Measurements from ENCODE around the gene MR1. TPM values are rescaled to one million over a fixed set of nuclear protein-coding genes. Genes with fewer than 3 reads are reported as not detected.
A peak's percentile ranks its signal among the peaks of the same experiment; 100 is the strongest.

Gene MR1
- total and polyA plus RNA-seq, 2 of the 13 experiments (the other 11 are each of a cell fraction or from before 2014, with no cell fraction given), result 7.7 to 10.4 TPM

DNA sequence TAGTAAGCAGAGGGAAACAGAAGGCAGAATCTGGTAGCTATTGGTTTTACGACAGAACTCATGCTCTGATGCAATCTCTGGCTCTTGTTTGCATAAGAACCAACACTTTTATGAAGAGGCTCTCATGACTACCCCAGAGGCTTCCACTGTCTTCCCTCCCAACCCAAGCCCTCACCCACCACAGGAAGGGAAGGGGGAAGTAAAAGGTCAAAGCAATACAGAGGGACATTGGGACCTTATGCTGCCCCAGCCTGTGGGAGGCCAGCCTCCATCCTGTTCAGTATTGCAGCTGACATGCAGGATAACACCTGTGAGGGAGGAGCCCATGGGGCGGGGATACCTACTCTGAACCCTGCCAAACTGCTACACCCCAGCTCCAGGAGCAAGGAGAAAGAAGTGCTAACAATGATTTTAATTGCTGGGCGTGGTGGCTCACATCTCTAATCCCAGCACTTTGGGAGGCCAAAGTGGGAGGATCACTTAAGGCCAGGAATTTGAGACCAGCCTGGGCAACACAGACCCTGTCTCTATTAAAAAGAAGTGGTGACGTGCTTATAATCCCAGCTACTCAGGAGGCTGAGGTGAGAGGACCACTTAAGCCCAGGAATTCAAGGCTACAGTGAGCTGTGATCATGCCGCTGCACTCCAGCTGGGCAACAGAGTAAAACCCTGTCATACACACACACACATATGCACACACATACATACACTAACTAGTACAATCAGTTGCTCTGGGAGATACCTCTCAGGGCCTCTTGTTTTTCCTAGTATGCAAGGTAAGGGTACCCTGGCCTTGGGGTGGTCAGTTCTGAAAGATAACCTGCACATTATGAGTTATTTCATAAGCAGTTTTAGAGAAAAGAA, 9.5 kb downstream of the MR1 start (continued):
- TF ChIP-seq TCF7L2 (IDR thresholded peaks at IDR 0.05; ENCODE audit: low read depth, low read length) (no peak), KDM2A (CRISPR knock-in tag; IDR thresholded peaks at IDR 0.05; ENCODE audit: borderline replicate concordance, low read depth) (peak; percentile 19; the same call in 1 of the 2 replicates), NFE2L1 (CRISPR knock-in tag; IDR thresholded peaks at IDR 0.05; ENCODE audit: borderline replicate concordance) (no peak), AHR (CRISPR knock-in tag; IDR thresholded peaks at IDR 0.05) (no peak), ZNF224 (CRISPR knock-in tag; IDR thresholded peaks at IDR 0.05) (no peak), EZH2 (conservative IDR thresholded peaks at IDR 0.05; ENCODE audit: low read depth, low read length) (no peak), GTF2F1 (IDR thresholded peaks at IDR 0.05; ENCODE audit: low read length) (no peak), IKZF1 (IDR thresholded peaks at IDR 0.05) (no peak), HES4 (CRISPR knock-in tag; IDR thresholded peaks at IDR 0.05; ENCODE audit: borderline replicate concordance) (no peak), ZNF33A (CRISPR knock-in tag; IDR thresholded peaks at IDR 0.05; ENCODE audit: borderline replicate concordance) (no peak), ZFYVE20 (CRISPR knock-in tag; IDR thresholded peaks at IDR 0.05; ENCODE audit: borderline replicate concordance, low read depth) (no peak), ZNF552 (CRISPR knock-in tag; IDR thresholded peaks at IDR 0.05; ENCODE audit: borderline replicate concordance) (no peak), NRL (CRISPR knock-in tag; IDR thresholded peaks at IDR 0.05; ENCODE audit: borderline replicate concordance) (no peak), PAXIP1 (CRISPR knock-in tag; conservative IDR thresholded peaks at IDR 0.05) (0 out of 2 replicates have a peak, but pooled peaks have one; percentile 29), FOXK1 (CRISPR knock-in tag; IDR thresholded peaks at IDR 0.05; ENCODE audit: borderline replicate concordance, low read depth) (peak; percentile 45; the same call in 1 of the 2 replicates)
- TF ChIP-seq, protein P1, sequence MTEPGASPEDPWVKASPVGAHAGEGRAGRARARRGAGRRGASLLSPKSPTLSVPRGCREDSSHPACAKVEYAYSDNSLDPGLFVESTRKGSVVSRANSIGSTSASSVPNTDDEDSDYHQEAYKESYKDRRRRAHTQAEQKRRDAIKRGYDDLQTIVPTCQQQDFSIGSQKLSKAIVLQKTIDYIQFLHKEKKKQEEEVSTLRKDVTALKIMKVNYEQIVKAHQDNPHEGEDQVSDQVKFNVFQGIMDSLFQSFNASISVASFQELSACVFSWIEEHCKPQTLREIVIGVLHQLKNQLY (CRISPR knock-in tag; IDR thresholded peaks at IDR 0.05), result no peak
- TF ChIP-seq, protein P2, sequence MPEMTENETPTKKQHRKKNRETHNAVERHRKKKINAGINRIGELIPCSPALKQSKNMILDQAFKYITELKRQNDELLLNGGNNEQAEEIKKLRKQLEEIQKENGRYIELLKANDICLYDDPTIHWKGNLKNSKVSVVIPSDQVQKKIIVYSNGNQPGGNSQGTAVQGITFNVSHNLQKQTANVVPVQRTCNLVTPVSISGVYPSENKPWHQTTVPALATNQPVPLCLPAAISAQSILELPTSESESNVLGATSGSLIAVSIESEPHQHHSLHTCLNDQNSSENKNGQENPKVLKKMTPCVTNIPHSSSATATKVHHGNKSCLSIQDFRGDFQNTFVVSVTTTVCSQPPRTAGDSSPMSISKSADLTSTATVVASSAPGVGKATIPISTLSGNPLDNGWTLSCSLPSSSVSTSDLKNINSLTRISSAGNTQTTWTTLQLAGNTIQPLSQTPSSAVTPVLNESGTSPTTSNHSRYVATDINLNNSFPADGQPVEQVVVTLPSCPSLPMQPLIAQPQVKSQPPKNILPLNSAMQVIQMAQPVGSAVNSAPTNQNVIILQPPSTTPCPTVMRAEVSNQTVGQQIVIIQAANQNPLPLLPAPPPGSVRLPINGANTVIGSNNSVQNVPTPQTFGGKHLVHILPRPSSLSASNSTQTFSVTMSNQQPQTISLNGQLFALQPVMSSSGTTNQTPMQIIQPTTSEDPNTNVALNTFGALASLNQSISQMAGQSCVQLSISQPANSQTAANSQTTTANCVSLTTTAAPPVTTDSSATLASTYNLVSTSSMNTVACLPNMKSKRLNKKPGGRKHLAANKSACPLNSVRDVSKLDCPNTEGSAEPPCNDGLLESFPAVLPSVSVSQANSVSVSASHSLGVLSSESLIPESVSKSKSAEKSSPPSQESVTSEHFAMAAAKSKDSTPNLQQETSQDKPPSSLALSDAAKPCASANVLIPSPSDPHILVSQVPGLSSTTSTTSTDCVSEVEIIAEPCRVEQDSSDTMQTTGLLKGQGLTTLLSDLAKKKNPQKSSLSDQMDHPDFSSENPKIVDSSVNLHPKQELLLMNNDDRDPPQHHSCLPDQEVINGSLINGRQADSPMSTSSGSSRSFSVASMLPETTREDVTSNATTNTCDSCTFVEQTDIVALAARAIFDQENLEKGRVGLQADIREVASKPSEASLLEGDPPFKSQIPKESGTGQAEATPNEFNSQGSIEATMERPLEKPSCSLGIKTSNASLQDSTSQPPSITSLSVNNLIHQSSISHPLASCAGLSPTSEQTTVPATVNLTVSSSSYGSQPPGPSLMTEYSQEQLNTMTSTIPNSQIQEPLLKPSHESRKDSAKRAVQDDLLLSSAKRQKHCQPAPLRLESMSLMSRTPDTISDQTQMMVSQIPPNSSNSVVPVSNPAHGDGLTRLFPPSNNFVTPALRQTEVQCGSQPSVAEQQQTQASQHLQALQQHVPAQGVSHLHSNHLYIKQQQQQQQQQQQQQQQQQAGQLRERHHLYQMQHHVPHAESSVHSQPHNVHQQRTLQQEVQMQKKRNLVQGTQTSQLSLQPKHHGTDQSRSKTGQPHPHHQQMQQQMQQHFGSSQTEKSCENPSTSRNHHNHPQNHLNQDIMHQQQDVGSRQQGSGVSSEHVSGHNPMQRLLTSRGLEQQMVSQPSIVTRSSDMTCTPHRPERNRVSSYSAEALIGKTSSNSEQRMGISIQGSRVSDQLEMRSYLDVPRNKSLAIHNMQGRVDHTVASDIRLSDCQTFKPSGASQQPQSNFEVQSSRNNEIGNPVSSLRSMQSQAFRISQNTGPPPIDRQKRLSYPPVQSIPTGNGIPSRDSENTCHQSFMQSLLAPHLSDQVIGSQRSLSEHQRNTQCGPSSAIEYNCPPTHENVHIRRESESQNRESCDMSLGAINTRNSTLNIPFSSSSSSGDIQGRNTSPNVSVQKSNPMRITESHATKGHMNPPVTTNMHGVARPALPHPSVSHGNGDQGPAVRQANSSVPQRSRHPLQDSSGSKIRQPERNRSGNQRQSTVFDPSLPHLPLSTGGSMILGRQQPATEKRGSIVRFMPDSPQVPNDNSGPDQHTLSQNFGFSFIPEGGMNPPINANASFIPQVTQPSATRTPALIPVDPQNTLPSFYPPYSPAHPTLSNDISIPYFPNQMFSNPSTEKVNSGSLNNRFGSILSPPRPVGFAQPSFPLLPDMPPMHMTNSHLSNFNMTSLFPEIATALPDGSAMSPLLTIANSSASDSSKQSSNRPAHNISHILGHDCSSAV (CRISPR knock-in tag; IDR thresholded peaks at IDR 0.05; ENCODE audit: borderline replicate concordance), result no peak
